A549 (cell line): Measurements from ENCODE around the gene BAZ1B.

Experiments
- CTCF ChIP-seq: fragments of >200 bp; sonication (Bioruptor Twin); formaldehyde crosslinking; IDR thresholded peaks from 3 replicates; pipeline ENCODE4 v1.5.1; 2016
- EHF ChIP-seq: fragments of 250-450 bp; sonication (Bioruptor Pico); IDR thresholded peaks from 2 replicates; pipeline ENCODE4 v1.5.0; 2020; ENCODE audit warnings: mild to moderate bottlenecking
- ELK1 ChIP-seq: fragments of 150-350 bp; IDR thresholded peaks from 2 replicates; pipeline ENCODE4 v1.6.1; 2014; ENCODE audit warnings: low read depth, mild to moderate bottlenecking, low read length
- EP300 ChIP-seq, 2 experiments: fragments of >200 bp; sonication (Bioruptor Twin); formaldehyde crosslinking; IDR thresholded peaks; 2 replicates in 1 of 2; 3 replicates in 1 of 2; pipeline ENCODE4 v1.6.1; 2016 to 2017
- ESRRA ChIP-seq: fragments of 150-350 bp; IDR thresholded peaks from 2 replicates; pipeline ENCODE4 v1.6.1; 2014; ENCODE audit warnings: mild to moderate bottlenecking, low read length, borderline replicate concordance
- NPAS2 ChIP-seq: fragments of 250-450 bp; sonication (Bioruptor Pico); IDR thresholded peaks from 2 replicates; pipeline ENCODE4 v1.8.0; 2022; ENCODE audit warnings: mild to moderate bottlenecking, moderate library complexity, borderline replicate concordance
- POLR2AphosphoS2 ChIP-seq: conservative IDR thresholded peaks from 2 replicates; pipeline ENCODE4 v1.6.1; 2012; ENCODE audit warnings: low read length, improper control_type of control experiment, inconsistent platforms
- RAD21 ChIP-seq, 2 experiments: fragments of >200 bp in 1 of 2; sonication (Bioruptor Twin) in 1 of 2; formaldehyde crosslinking in 1 of 2; IDR thresholded peaks in 1 of 2; conservative IDR thresholded peaks in 1 of 2; 2 replicates in 1 of 2; 3 replicates in 1 of 2; pipeline ENCODE4 v1.6.1; 2012 to 2018; ENCODE audit warnings: inconsistent platforms in 1 of 2
- REST ChIP-seq: fragments of 200-600 bp; sonication (generic); IDR thresholded peaks from 2 replicates; pipeline ENCODE4 v1.6.1; 2016; ENCODE audit warnings: antibody characterized with exemption, mild to moderate bottlenecking, moderate library complexity
- SMC3 ChIP-seq: fragments of >200 bp; sonication (Bioruptor Twin); formaldehyde crosslinking; IDR thresholded peaks from 3 replicates; pipeline ENCODE4 v1.6.1; 2018; ENCODE audit warnings: inconsistent platforms
- USF2 ChIP-seq: fragments of 450-650 bp; IDR thresholded peaks from 2 replicates; pipeline ENCODE4 v1.6.1; 2014; ENCODE audit warnings: antibody characterized with exemption
- ZFP36 ChIP-seq: fragments of 450-650 bp; IDR thresholded peaks from 2 replicates; pipeline ENCODE4 v1.6.1; 2014; ENCODE audit warnings: borderline replicate concordance; ENCODE audit not compliant: partially characterized antibody

- TF ChIP-seq CTCF (no peak), ESRRA (no peak), REST (no peak), SMC3 (no peak), ZFP36 (no peak), ELK1 (no peak), EHF (CRISPR knock-in tag) (no peak), RAD21 (conservative IDR thresholded peaks at IDR 0.05 in 1 of 2, IDR thresholded peaks at IDR 0.05 in 1 of 2) (no peak), POLR2AphosphoS2 (no peak), EP300 (IDR thresholded peaks at IDR 0.05) (no peak), USF2 (no peak), NPAS2 (no peak)
Observed at GRCh38 chr7:73544678-73545077, 22.6 kb upstream of the BAZ1B start.
